HepG2 (cell line): Measurements from ENCODE around the gene TEDC1. TPM values are rescaled to one million over a fixed set of nuclear protein-coding genes. Genes with fewer than 3 reads are reported as not detected.

Experiments
- ETV5 ChIP-seq: IDR thresholded peaks from 2 replicates; pipeline ENCODE4 v1.6.1; 2018; ENCODE audit warnings: missing biosample characterization, missing genetic modification reagents, inconsistent platforms, borderline replicate concordance
- FOXA3 ChIP-seq: IDR thresholded peaks from 2 replicates; pipeline ENCODE4 v1.6.1; 2016; ENCODE audit warnings: missing genetic modification reagents, missing compliant biosample characterization
- GATA4 ChIP-seq: sonication (generic); IDR thresholded peaks from 2 replicates; pipeline ENCODE4 v1.6.1; 2016; ENCODE audit warnings: antibody characterized with exemption, low read depth, borderline replicate concordance
- NFE2 ChIP-seq: sonication (generic); formaldehyde crosslinking; IDR thresholded peaks from 2 replicates; pipeline ENCODE4 v1.4.0; 2020; ENCODE audit warnings: missing genetic modification reagents
- SKI ChIP-seq: fragments of 450-650 bp; IDR thresholded peaks from one replicate; pipeline ENCODE4 v1.6.1; 2018; ENCODE audit warnings: mild to moderate bottlenecking; ENCODE audit not compliant: partially characterized antibody
- SRSF4 ChIP-seq: fragments of 200-400 bp; formaldehyde crosslinking; IDR thresholded peaks from one replicate; pipeline ENCODE4 v1.6.1; 2018; ENCODE audit warnings: mild to moderate bottlenecking, low read depth, low read length, moderate library complexity; ENCODE audit not compliant: poor library complexity, severe bottlenecking
- TCF7L2 ChIP-seq: IDR thresholded peaks from 2 replicates; pipeline ENCODE4 v1.6.1; 2011; ENCODE audit warnings: mild to moderate bottlenecking, low read depth, low read length, moderate library complexity
- ZFP41 ChIP-seq: sonication (generic); formaldehyde crosslinking; IDR thresholded peaks from 2 replicates; pipeline ENCODE4 v1.4.0; 2020; ENCODE audit warnings: mild to moderate bottlenecking, missing genetic modification reagents, borderline replicate concordance
- ZFX ChIP-seq: sonication (generic); formaldehyde crosslinking; IDR thresholded peaks from 2 replicates; pipeline ENCODE4 v1.4.0; 2020; ENCODE audit warnings: mild to moderate bottlenecking, low read depth, missing genetic modification reagents, moderate library complexity
- ZNF138 ChIP-seq: sonication (generic); formaldehyde crosslinking; IDR thresholded peaks from 2 replicates; pipeline ENCODE4 v1.5.0; 2020; ENCODE audit warnings: mild to moderate bottlenecking, low read depth, missing genetic modification reagents
- polyA plus RNA-seq, 8 experiments: library from polyadenylated mRNA; depleted of rRNA in 3 of 8; stranded (reverse) in 7 of 8; unstranded in 1 of 8; fragments of >200 nt; fragmentation: Illumina TruSeq in 4 of 8; extraction: Trizol in 4 of 8; gene quantifications; 2 replicates each; pipeline versions ENCODE4 v1.2.1 to v1.2.3, GENCODE V29; 2011 to 2016; ENCODE audit warnings: low read depth in 4 of 8, missing spikeins in 1 of 8, mixed read lengths in 1 of 8; ENCODE audit not compliant: insufficient read depth in 1 of 8
- total RNA-seq, 5 experiments: library from RNA; depleted of rRNA; stranded (reverse); fragments of >200 nt; fragmentation: Illumina TruSeq; extraction: Trizol; gene quantifications; 2 replicates each; pipeline ENCODE4 v1.2.3, GENCODE V29; 2016; ENCODE audit warnings: low read depth in 1 of 5
- TF ChIP-seq, protein P1 (sequence below): sonication (generic); formaldehyde crosslinking; IDR thresholded peaks from 2 replicates; pipeline ENCODE4 v1.5.0; 2020; ENCODE audit warnings: missing genetic modification reagents
- TF ChIP-seq, protein P2 (sequence below): sonication (generic); formaldehyde crosslinking; IDR thresholded peaks from 2 replicates; pipeline ENCODE4 v1.8.0; 2022; ENCODE audit warnings: missing genetic modification reagents, mild to moderate bottlenecking, borderline replicate concordance
- TF ChIP-seq, protein P3 (sequence below): sonication (generic); formaldehyde crosslinking; IDR thresholded peaks from 2 replicates; pipeline ENCODE4 v1.5.1; 2020; ENCODE audit warnings: missing genetic modification reagents, mild to moderate bottlenecking, borderline replicate concordance
- TF ChIP-seq, protein P4 (sequence below): sonication (generic); formaldehyde crosslinking; IDR thresholded peaks from 2 replicates; pipeline ENCODE4 v1.8.1; 2023; ENCODE audit warnings: mild to moderate bottlenecking, missing genetic modification reagents
- TF ChIP-seq, protein P5 (sequence below): IDR thresholded peaks from 2 replicates; pipeline ENCODE4 v1.4.0; 2020; ENCODE audit warnings: mild to moderate bottlenecking, missing genetic modification reagents
- TF ChIP-seq, protein P6 (sequence below): sonication (generic); formaldehyde crosslinking; IDR thresholded peaks from 2 replicates; pipeline ENCODE4 v1.4.0; 2020; ENCODE audit warnings: missing genetic modification reagents, borderline replicate concordance

TEDC1 gene
- total and polyA plus RNA-seq, 2 of the 13 experiments (the other 11 are each of a cell fraction or from before 2014, with no cell fraction given), result 5.7 to 27.4 TPM

GRCh38 chr14:105495990-105496830 is 5.2 kb downstream of the TEDC1 start (continued):
- TF ChIP-seq, protein P1, sequence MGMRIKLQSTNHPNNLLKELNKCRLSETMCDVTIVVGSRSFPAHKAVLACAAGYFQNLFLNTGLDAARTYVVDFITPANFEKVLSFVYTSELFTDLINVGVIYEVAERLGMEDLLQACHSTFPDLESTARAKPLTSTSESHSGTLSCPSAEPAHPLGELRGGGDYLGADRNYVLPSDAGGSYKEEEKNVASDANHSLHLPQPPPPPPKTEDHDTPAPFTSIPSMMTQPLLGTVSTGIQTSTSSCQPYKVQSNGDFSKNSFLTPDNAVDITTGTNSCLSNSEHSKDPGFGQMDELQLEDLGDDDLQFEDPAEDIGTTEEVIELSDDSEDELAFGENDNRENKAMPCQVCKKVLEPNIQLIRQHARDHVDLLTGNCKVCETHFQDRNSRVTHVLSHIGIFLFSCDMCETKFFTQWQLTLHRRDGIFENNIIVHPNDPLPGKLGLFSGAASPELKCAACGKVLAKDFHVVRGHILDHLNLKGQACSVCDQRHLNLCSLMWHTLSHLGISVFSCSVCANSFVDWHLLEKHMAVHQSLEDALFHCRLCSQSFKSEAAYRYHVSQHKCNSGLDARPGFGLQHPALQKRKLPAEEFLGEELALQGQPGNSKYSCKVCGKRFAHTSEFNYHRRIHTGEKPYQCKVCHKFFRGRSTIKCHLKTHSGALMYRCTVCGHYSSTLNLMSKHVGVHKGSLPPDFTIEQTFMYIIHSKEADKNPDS (CRISPR knock-in tag), result no peak
- TF ChIP-seq, protein P2, sequence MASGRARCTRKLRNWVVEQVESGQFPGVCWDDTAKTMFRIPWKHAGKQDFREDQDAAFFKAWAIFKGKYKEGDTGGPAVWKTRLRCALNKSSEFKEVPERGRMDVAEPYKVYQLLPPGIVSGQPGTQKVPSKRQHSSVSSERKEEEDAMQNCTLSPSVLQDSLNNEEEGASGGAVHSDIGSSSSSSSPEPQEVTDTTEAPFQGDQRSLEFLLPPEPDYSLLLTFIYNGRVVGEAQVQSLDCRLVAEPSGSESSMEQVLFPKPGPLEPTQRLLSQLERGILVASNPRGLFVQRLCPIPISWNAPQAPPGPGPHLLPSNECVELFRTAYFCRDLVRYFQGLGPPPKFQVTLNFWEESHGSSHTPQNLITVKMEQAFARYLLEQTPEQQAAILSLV (CRISPR knock-in tag), result peak; percentile 68
- TF ChIP-seq, protein P3, sequence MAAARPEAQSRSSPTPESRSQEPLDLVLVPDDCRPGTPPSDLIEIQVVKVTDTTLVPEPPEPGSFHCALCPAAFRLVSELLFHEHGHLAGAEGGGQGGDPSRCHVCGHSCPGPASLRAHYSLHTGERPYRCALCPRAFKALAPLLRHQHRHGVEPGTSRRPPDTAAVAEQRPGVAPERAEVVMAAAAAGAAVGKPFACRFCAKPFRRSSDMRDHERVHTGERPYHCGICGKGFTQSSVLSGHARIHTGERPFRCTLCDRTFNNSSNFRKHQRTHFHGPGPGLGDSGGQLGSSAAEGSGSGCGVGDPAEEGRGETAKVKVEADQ (CRISPR knock-in tag), result peak; percentile 70; the same call in 1 of the 2 replicates
- TF ChIP-seq, protein P4, sequence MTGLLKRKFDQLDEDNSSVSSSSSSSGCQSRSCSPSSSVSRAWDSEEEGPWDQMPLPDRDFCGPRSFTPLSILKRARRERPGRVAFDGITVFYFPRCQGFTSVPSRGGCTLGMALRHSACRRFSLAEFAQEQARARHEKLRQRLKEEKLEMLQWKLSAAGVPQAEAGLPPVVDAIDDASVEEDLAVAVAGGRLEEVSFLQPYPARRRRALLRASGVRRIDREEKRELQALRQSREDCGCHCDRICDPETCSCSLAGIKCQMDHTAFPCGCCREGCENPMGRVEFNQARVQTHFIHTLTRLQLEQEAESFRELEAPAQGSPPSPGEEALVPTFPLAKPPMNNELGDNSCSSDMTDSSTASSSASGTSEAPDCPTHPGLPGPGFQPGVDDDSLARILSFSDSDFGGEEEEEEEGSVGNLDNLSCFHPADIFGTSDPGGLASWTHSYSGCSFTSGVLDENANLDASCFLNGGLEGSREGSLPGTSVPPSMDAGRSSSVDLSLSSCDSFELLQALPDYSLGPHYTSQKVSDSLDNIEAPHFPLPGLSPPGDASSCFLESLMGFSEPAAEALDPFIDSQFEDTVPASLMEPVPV (CRISPR knock-in tag), result peak; percentile 84; the same call in 1 of the 2 replicates
- no peak for TF ChIP-seq SRSF4
- TF ChIP-seq, protein P5, sequence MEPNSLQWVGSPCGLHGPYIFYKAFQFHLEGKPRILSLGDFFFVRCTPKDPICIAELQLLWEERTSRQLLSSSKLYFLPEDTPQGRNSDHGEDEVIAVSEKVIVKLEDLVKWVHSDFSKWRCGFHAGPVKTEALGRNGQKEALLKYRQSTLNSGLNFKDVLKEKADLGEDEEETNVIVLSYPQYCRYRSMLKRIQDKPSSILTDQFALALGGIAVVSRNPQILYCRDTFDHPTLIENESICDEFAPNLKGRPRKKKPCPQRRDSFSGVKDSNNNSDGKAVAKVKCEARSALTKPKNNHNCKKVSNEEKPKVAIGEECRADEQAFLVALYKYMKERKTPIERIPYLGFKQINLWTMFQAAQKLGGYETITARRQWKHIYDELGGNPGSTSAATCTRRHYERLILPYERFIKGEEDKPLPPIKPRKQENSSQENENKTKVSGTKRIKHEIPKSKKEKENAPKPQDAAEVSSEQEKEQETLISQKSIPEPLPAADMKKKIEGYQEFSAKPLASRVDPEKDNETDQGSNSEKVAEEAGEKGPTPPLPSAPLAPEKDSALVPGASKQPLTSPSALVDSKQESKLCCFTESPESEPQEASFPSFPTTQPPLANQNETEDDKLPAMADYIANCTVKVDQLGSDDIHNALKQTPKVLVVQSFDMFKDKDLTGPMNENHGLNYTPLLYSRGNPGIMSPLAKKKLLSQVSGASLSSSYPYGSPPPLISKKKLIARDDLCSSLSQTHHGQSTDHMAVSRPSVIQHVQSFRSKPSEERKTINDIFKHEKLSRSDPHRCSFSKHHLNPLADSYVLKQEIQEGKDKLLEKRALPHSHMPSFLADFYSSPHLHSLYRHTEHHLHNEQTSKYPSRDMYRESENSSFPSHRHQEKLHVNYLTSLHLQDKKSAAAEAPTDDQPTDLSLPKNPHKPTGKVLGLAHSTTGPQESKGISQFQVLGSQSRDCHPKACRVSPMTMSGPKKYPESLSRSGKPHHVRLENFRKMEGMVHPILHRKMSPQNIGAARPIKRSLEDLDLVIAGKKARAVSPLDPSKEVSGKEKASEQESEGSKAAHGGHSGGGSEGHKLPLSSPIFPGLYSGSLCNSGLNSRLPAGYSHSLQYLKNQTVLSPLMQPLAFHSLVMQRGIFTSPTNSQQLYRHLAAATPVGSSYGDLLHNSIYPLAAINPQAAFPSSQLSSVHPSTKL, result peak; percentile 78
- no peak for TF ChIP-seq TCF7L2
- TF ChIP-seq SKI, result peak; percentile 67
- no peak for TF ChIP-seq NFE2 (CRISPR knock-in tag)
- peak; percentile 44; the same call in 1 of the 2 replicates for TF ChIP-seq ETV5 (CRISPR knock-in tag)
- TF ChIP-seq, protein P6, sequence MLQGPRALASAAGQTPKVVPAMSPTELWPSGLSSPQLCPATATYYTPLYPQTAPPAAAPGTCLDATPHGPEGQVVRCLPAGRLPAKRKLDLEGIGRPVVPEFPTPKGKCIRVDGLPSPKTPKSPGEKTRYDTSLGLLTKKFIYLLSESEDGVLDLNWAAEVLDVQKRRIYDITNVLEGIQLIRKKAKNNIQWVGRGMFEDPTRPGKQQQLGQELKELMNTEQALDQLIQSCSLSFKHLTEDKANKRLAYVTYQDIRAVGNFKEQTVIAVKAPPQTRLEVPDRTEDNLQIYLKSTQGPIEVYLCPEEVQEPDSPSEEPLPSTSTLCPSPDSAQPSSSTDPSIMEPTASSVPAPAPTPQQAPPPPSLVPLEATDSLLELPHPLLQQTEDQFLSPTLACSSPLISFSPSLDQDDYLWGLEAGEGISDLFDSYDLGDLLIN (CRISPR knock-in tag), result no peak
- peak; percentile 80; the same call in 1 of the 2 replicates for TF ChIP-seq ZFP41 (CRISPR knock-in tag)
- no peak for TF ChIP-seq ZNF138 (CRISPR knock-in tag)
- peak; percentile 50; the same call in 1 of the 2 replicates for TF ChIP-seq FOXA3
- TF ChIP-seq ZFX, result peak; percentile 86
- TF ChIP-seq GATA4, result peak; percentile 64; the same call in 1 of the 2 replicates
